Tibial artery (tissue), 4 donors: ENCODE data around the gene YIPF1.
"Not testable (repeated sequence)": the region's sequence is repeated elsewhere in the genome, so short reads cannot be mapped to it uniquely, and the experiment has no call there.

Experiments used
- DNase-seq, 2 donors: peaks; one replicate each; pipeline ENCODE4 v3.0.0-alpha.2; 2019
- H3K27ac ChIP-seq, 2 donors: fragments of 200-600 bp; sonication (generic) in 1 of 2; 1 replicate in 1 of 2; 2 replicates in 1 of 2; pipeline ENCODE4 v1.5.1; 2018 to 2019; ENCODE audit warnings: mild to moderate bottlenecking in 1 of 2
- H3K27me3 ChIP-seq, 2 donors: fragments of 200-600 bp; sonication (generic) in 1 of 2; one replicate each; pipeline versions ENCODE4 v1.5.1 to v1.6.0; 2016 to 2019
- H3K36me3 ChIP-seq, 3 donors: fragments of 200-600 bp; sonication (generic) in 2 of 3; one replicate each; pipeline ENCODE4 v1.5.1; 2016 to 2019; ENCODE audit warnings: mild to moderate bottlenecking in 2 of 3
- H3K4me1 ChIP-seq, 4 donors: fragments of 200-600 bp; sonication (generic) in 2 of 4; 1 replicate in 3 of 4; 2 replicates in 1 of 4; pipeline ENCODE4 v1.5.1; 2016 to 2019
- H3K4me3 ChIP-seq, 2 donors: fragments of 200-600 bp; sonication (generic) in 1 of 2; 1 replicate in 1 of 2; 2 replicates in 1 of 2; pipeline ENCODE4 v1.5.1; 2018 to 2019; ENCODE audit warnings: mild to moderate bottlenecking in 2 of 2
- H3K9me3 ChIP-seq, 3 donors: fragments of 200-600 bp; sonication (generic) in 1 of 3; one replicate each; pipeline ENCODE4 v1.5.1; 2016 to 2019
- intact Hi-C: fragments of 100-400 bp; cut with DNase I; formaldehyde crosslinking; loops from one replicate; pipeline ENCODE4 v1.15.0; 2023; ENCODE audit warnings: low total_unique reads
- TF ChIP-seq, protein P1 (sequence below), 2 experiments: fragments of 200-600 bp in 1 of 2; fragments of 450-650 bp in 1 of 2; IDR thresholded peaks; one replicate each; pipeline ENCODE4 v1.5.1; 2017 to 2019; ENCODE audit warnings: antibody characterized with exemption in 2 of 2, mild to moderate bottlenecking in 1 of 2, moderate library complexity in 1 of 2

YIPF1 gene

DNA sequence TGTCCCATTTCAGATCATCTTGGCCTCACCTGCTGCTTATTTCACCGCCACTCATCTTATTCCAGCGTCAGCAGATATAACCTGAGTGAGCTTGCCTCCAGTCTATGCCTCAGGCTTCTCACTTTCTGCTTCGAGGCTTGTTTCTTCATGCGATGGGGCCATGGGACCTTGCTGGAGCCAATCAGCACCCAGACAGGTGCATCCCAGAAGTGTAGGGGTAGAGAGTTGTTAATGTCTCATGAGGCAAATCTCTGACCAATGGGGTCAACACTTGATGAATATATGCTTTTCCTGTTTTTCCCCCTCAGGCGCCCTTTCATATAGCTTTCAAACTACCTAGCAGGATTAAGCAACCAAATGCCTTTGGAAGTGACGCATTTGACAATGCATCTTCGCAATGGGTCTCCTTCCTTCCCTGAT lies 935 bp upstream of the YIPF1 start:
- Histone ChIP-seq H3K27ac (peak overlapping the region; percentile 67 to 82), H3K4me1 (peaks cover 0 to 20% (median 11%) of the 10 kb centered on the region in 4 donors), H3K36me3 (peaks cover 0 to 22% (median 3%) of the 10 kb centered on the region in 3 donors), H3K4me3 (peak overlapping the region; percentile 66 to 94), H3K9me3 (no peaks in the 10 kb centered on the region), H3K27me3 (no peaks in the 10 kb centered on the region)
- TF ChIP-seq, protein P1, sequence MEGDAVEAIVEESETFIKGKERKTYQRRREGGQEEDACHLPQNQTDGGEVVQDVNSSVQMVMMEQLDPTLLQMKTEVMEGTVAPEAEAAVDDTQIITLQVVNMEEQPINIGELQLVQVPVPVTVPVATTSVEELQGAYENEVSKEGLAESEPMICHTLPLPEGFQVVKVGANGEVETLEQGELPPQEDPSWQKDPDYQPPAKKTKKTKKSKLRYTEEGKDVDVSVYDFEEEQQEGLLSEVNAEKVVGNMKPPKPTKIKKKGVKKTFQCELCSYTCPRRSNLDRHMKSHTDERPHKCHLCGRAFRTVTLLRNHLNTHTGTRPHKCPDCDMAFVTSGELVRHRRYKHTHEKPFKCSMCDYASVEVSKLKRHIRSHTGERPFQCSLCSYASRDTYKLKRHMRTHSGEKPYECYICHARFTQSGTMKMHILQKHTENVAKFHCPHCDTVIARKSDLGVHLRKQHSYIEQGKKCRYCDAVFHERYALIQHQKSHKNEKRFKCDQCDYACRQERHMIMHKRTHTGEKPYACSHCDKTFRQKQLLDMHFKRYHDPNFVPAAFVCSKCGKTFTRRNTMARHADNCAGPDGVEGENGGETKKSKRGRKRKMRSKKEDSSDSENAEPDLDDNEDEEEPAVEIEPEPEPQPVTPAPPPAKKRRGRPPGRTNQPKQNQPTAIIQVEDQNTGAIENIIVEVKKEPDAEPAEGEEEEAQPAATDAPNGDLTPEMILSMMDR (IDR thresholded peaks at IDR 0.05) = no peak
- DNase-seq = no peak
- intact Hi-C loops = no loop called here

DNA sequence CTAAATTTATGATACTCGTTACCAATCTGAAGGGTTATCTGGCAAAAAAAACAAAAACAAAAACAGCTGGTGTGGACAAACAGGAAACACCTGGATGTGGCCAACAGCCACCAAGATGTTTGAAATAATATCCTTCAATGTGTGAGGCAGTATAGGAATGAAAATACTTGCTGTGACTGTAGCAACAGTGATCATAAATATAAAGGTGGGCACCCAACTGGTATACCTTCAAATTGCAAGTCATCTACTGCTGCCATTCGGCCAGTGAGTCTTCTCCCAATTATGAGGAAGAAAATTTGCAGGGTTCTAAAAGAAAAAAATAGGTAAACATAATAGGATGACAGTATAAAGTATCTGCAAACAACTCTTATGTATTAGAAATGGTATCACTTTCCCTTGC lies 916 bp downstream of the YIPF1 start:
- no peaks in the 10 kb centered on the region for H3K27me3 ChIP-seq
- H3K9me3 ChIP-seq = no peaks in the 10 kb centered on the region
- H3K4me3 ChIP-seq = peak overlapping the region; percentile 66 to 94
- H3K36me3 ChIP-seq = peaks cover 0 to 30% (median 3%) of the 10 kb centered on the region in 3 donors
- intact Hi-C loops = loop anchor here (2.0 kb wide), 1 partner anchor 58 kb away; the partner anchor contains the start of gene LRRC42
- TF ChIP-seq, protein P1 (IDR thresholded peaks at IDR 0.05) = no peak
- peaks cover 0 to 17% (median 11%) of the 10 kb centered on the region in 4 donors for H3K4me1 ChIP-seq
- peak overlapping the region; percentile 13 to 82 for H3K27ac ChIP-seq
- DNase-seq = no peak

DNA sequence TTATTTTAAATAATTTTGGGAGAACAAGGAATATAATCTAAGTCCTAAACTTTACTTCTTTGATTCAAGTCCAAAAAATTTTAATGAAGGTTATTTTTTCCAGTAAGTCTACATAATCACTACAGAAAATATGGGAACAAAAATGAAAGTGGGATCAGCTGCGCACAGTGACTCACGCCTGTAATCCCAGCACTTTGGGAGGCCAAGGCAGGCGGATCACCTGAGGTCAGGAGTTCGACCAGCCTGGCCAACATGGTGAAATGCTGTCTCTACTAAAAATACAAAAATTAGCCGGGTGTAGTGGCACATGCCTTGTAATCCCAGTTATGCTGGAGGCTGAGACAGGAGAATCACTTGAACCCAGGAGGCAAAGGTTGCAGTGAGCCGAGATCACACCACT lies 6.0 kb downstream of the YIPF1 start:
- intact Hi-C loops, H3K4me1 ChIP-seq, H3K27ac ChIP-seq, H3K9me3 ChIP-seq, H3K4me3 ChIP-seq, DNase-seq, H3K27me3 ChIP-seq: not testable (repeated sequence)
- H3K36me3 ChIP-seq = peaks cover 0 to 59% (median 22%) of the 10 kb centered on the region in 3 donors

DNA sequence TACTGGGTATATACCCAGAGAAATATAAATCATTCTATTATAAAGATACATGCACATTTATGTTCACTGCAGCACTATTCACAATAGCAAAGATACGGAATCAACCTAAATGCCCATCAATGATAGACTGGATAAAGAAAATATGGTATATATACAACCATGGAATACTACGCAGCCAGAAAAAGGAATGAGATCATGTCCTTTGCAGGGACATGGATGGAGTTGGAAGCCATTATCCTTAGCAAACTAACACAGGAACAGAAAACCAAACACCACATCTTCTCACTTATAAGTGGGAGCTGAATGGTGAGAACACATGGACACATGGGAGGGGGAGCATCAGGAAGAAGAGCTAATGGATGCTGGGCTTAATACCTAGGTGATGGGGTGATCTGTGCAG lies 7.7 kb downstream of the YIPF1 start:
- DNase-seq, intact Hi-C loops, H3K9me3 ChIP-seq, H3K27ac ChIP-seq, H3K4me3 ChIP-seq, H3K4me1 ChIP-seq, H3K27me3 ChIP-seq: not testable (repeated sequence)
- peaks cover 14 to 63% (median 39%) of the 10 kb centered on the region in 3 donors for H3K36me3 ChIP-seq

DNA sequence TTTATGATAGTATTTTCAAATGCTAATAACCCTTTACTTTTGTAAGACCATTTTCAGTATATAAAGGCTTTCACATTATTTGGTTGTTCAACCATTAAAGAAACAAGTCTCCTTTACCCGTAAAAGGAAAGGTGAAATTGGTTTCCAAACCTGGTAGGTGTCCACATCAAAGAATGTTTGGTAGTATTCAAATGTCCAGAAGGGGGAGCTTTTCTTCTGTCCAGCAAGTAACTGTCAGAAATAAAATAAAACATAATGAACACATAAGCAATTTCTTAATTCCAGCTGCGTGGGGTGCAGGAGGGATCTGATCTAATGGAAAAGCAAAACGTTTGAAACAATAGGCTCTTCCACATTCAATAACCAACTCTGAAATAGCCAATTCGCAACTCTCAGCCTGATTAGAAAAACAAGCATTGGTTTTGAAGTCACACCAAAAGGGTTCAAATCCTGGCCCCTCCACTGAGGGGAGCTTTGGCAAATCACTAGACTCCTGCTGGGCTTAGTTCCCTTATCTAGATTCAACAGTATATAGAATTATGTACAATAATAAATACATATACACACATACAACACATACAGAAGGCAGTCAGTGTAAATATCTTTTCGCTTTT lies 11.0 kb downstream of the YIPF1 start:
- TF ChIP-seq, protein P1 (IDR thresholded peaks at IDR 0.05) = peak; percentile 59 to 70
- no peak for DNase-seq
- H3K4me1 ChIP-seq = no peaks in the 10 kb centered on the region
- no peak overlapping the region for H3K27ac ChIP-seq
- intact Hi-C loops = loop anchor here (5.0 kb wide), 1 partner anchor 74 kb away; no protein-coding TSS in a partner anchor
- H3K4me3 ChIP-seq = no peak overlapping the region
- no peaks in the 10 kb centered on the region for H3K9me3 ChIP-seq
- peaks cover 30 to 73% (median 63%) of the 10 kb centered on the region in 3 donors for H3K36me3 ChIP-seq
- H3K27me3 ChIP-seq = no peaks in the 10 kb centered on the region

DNA sequence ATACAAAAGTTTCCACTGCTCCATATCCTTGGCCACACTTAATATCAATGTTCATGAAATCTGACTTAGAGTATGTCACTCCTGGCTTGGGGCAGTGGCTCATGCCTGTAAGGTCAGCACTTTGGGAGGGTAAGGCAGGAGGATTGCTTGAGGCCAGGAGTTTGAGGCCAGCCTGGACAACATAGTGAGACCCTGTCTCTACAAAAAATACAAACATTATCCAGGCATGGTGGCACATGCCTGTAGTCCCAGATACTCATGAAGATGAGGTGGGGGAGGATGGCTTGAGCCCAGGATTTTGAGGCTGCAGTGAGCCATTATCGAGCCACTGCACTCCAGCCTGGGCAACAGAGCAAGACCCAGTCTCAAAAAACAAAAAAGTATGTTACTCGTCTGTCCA lies 14.4 kb downstream of the YIPF1 start:
- H3K4me3 ChIP-seq, H3K27ac ChIP-seq, H3K4me1 ChIP-seq, H3K27me3 ChIP-seq, H3K9me3 ChIP-seq, DNase-seq: not testable (repeated sequence)
- intact Hi-C loops = loop anchor here (5.0 kb wide), 1 partner anchor 77 kb away; no protein-coding TSS in a partner anchor
- H3K36me3 ChIP-seq = peaks cover 45 to 85% (median 64%) of the 10 kb centered on the region in 3 donors

DNA sequence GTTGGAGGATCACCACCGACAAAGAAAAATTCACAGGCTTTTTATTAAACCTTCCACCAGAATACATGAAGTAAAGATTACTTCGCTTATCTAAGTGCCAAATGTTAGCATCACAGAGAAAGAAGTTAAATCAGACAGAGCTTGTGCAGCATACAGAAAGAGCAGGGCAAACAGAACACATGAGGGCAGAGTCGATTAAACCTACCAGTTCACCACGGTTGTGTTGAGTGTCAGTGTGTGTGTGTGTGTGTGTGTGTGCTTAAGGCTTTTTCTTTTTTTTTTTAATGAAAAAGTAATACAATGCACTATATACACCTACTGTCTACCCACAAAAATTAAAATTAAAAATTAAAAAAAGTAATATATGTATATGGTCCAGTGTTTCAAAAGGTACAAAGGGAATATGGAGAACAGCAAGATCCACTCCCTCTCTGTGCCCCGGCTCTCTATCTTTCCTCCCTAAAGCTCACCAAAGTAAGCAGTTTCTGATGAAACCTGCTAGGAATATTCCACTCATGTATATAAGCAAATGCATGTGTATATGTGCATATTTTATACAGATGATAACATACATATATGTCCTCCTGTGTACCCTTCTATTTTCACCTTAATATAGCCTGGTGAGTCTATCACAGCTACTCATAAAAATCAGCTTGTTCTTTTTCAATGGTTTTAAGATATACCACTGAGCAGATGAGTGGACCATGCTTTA lies 17.7 kb downstream of the YIPF1 start:
- Histone ChIP-seq H3K4me1 (no peaks in the 10 kb centered on the region), H3K36me3 (peaks cover 43 to 92% (median 66%) of the 10 kb centered on the region in 3 donors), H3K27me3 (no peaks in the 10 kb centered on the region), H3K27ac (no peak overlapping the region), H3K4me3 (no peak overlapping the region), H3K9me3 (no peaks in the 10 kb centered on the region)
- TF ChIP-seq, protein P1 (IDR thresholded peaks at IDR 0.05) = no peak
- intact Hi-C loops = no loop called here
- DNase-seq = no peak
